Measurements from ENCODE around the gene TTC9B. TPM values are rescaled to one million over a fixed set of nuclear protein-coding genes. Genes with fewer than 3 reads are reported as not detected.
"Not testable (repeated sequence)": the region's sequence is repeated elsewhere in the genome, so short reads cannot be mapped to it uniquely, and the experiment has no call there.

TTC9B gene
- total RNA-seq, 1 donor from 2014 or later, result not detected

DNA sequence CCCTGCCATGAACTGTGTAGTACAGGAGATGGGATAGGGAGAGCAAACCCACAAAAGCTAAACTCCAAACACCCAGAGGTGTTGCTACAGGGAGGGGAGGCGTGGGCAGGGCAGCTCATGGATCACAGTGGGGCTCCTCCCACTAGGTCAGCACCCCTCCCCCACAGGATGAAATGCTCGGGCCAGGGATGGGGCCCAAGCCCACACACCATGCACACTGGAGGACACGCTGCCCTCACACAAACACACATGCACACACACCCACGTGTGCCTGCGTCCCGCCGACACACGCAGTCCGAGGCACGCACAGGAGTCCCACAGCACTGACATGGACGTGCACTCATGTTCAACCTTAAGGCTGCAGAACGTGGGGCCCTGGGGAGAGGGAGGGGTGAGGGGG is 14.3 kb upstream of the TTC9B start:
- no peak for ATAC-seq

DNA sequence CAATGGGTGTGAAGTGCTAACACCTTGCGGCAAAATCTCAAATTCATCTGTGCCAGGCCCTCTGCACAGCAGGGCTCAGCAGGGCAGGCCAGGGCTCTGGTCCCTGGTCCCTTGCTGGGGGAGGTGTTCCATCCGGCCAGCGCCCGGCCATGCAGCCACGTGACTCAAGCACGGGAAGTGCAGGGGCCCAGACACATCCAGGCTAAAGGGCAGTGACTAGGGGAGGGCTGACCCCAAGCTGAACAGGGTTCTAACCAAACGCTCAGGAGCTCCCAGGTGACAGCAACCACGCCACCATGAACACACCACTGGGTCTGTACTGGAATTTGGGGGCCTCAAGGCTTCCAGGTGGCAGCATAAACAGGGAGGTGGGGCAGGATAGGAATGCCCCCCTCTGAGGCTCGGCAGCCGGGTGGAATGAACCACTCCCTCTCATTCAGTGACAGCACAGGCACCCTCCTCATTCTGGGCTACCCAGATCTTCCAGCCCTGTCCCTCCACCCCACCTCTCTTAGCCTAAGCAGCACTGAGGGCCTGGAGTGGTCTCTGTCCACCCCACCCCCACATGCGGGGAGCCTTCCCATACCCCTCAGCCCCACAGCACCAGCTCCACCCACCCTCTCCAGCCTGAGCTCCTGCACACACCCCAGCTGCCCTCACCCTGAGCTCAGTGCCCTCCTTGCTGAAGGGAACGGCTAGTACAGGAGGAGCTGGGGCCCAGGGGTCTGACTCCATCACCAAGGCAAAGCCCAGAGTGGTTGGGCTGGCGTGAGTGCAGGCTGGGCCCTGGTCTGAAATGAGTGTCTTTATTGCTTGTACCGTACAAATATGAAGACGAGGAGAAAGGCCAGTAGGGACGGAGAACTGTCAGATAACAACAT is 13.6 kb upstream of the TTC9B start:
- ATAC-seq, result peak; percentile 6

DNA sequence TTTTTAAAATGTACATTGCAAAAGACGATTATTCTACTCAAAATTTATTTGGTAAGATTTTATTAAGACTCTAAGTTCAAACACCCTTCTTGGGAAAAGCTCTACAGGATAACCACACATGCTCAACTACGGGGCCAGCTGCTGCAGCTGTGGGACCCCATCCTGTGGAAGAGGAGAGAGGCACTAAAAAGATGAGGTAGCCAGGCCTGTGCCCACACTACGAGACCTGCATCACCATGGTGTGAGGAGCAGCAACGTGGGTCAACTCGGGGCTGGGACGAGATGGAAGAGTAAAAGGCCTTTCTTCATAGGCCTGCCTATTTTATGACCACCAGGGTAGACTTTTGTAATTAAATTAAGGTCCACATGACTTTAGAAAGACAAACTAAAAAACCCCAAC is 12.9 kb upstream of the TTC9B start:
- ATAC-seq, result no peak

DNA sequence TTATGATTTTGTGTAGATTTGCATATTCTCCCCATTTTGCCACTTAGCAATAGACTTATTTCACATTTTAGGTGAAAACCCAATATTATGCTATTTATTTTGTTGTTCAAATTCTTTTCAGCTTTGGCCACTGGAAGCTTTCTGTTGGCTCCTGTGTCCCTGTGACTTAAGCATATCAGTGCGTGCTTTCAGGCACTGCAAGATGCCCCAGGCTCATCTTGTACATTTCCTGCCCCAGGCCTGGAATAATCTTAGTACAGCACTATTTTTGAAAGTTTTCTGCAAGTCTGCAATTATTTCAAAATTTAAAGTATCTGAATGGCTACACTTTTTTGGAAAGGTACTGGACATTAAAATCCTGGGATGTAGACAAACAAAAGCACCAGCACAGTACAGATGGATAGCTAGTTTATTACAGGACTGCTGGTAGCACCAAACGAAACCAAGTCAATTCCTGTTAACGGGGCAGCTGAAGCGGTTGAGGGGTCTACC is 11.8 kb upstream of the TTC9B start:
- ATAC-seq, result no peak

DNA sequence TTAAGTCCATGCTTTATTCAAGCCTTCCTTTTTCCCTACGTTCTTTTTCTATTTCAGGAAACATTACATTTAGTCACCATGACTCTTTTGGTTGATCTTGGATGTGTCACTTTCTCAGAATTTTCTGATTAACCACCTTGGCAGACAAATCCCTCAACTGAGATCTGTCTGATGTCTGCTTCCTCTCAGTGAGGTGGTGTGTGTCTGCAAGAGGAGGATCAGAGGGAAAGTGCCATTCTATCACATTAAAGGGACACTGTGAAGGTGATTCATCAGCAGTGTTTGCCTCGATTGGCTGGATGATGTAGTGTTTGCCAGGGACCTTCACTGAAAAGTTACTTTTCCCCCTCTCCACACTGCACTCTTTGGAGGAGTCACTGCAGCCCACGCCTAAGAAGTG is 11.3 kb upstream of the TTC9B start:
- ATAC-seq, result no peak

DNA sequence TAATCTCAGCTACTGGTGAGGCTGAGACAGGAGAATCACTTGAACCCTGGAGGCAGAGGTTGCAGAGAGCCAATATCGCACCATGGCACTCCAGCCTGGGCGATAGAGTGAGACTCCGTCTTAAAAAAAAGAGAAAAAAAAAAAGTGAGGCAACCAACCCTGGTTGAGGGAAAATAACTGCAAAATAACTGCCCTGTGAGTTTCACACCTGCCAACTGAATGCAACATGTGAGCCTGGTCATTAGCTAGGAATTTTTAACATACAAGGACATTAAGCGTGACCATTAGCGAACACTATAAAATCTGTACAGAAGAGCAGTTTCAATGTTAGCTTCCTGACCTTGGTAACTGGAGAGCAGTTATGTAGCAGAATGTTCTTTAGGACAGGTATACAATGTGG is 10.7 kb upstream of the TTC9B start:
- no peak for ATAC-seq

DNA sequence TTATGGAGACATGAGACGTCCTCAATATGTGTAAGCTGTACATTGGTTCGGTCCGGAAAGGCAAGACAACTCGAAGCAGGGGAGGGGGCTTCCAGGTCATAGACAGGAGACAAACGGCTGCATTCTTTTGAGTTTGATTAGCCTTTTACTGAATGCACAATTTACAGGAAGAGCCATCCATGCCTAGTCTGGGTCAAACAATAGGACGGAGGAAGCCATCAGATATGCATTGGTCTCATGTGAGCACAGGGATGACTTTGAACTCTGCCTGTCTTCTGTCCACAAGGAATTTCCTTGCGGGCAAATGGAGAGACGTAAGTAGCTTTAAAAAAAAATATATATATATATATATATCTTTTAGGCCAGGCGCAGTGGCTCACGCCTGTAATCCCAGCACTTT is 10.2 kb upstream of the TTC9B start:
- ATAC-seq, result no peak

DNA sequence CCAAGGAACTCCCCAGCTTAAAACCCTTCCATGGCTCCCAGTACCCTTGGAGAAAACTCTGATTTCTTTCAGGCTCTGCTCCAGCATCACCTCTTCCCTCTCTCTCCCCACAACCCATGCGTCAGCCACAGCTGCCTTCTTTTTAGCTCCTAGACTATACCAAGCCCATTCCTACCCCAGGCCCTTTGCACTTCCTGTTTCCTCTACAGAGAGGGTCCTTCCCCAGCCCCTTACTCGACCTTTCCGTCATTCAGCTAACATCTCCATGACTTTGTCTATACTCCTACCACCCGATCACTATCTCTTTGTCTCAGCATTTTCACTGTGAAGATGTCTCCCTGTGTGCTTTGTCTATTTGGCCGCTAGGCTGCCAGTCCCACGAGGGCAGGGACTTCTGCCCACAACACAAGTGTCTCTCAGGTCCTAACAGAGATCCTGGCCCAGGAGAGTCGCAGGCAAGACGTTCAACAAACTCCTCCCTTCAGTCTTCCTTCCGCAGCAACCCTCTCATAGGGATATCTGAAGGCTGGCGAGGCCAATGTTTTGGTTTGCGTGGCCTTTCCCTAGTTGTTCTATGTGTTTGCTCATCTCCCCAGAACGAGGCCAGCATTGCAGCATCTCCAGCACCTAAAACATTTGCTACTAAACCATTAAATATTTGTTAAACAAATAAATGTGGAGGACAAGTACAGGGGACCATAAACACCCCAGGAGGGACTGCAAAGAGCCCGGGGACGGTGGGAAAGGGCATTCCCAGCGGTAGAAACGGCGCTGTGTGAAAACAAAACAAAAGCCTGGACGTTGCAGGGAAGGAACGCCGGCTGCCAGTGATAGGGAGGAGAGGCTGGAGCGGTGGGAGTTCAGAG is 7.5 kb upstream of the TTC9B start:
- ATAC-seq, result no peak

DNA sequence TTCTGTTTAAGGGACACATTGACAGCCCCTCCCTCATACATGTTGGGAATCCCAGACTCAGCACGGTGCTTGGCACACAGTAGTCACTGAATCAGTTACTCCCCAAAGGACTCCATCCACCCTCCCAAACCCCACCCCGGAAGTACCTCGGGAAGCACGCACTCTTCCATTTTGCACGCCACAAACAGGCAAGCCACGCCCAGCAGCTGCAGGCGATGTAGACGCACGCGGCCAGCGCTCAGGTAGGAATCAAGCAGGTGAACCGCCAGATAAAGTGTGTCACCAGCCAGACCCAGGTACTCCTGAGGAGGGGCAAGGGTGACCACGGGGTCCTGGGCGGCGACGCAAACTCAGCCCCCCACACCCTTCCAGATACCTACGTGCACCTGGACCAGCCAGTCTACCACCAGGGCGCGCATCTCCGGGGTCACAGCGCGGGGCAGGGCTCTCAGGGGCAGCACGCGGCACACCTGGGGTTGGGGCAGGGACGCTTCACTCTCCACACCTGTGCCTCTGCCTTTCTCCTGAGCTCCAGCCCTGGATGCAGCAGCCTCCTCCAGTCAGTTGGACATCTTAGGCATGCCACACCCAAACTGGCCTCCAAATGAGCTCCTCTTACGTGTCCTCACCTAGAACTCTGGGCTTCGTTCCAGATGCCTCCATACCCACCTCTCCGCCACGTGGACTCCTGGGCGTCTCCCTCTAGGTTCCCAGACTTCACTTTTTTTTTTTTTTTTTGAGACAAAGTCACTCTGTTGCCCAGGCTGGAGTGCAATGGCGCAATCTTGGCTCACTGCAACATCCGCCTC is 6.4 kb upstream of the TTC9B start:
- ATAC-seq, result peak; percentile 45

DNA sequence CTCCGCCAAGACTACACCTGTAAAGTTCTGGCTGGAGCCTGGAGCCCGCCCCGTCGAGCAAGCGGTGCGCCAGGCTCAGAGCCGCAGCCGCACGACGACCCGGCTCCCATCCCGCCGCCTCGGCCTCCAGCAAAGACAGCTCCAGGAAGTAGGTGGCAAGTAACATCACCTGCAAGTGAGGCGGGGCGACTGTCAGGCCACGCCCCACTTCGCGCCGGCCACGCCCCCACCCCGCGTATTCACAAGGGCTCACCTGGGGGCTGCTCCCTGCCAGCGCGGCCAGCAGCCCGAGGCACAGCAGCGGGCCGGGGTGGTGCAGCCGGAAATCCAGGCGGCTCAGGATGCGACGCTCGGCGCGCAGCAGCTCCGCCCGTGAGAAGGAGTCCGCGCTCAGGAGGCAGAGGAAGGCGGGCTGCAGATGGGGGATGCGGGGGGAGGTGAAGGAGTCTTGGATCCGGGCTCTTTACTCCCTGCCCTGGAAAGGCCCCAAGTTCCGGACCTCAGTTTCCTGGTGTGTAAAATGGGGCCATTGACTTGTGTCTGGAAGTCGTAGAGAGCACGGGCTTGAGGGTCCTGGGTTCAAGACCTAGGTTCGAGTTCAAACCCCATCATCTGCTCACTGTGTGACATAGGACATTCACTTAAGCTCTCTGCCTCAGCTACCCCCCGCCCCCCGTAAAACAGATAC is 5.1 kb upstream of the TTC9B start:
- peak; percentile 35 for ATAC-seq

DNA sequence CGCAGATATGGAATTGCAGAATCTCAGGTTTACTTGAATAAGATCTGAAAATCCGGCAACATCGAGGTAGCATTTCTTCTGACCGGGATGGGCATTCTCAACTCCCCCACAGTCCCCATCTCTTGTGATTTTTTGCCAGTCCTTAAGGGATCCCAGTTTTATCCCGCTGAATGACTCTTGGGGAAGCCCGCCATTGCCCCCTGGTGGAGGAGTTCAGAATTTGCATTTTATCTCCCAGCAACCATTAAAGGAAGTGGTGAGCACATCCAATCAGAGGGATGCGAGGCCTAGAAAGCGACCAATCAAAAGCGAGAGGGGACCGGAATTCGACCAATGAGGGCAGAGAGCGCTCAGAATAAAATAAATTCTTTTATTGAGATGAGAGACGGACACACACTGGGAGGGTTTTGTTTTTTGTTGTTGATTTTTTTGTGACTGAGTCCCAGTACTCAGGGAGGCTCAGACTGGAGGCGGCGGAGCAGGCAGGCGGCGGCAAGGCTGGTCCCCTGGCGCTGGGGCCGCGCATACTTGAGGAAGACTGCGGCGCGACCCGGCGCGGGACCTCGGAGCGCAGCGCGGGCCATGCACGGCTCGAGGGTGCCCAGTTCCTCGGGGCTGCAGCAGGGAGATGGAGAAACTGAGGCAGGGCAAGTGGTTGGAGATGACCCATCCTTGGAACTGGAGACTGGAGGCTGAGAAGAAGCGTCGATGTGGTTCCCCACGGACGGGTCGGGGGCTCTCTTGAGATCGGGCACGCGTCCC is 3.9 kb upstream of the TTC9B start:
- peak; percentile 60 for ATAC-seq

DNA sequence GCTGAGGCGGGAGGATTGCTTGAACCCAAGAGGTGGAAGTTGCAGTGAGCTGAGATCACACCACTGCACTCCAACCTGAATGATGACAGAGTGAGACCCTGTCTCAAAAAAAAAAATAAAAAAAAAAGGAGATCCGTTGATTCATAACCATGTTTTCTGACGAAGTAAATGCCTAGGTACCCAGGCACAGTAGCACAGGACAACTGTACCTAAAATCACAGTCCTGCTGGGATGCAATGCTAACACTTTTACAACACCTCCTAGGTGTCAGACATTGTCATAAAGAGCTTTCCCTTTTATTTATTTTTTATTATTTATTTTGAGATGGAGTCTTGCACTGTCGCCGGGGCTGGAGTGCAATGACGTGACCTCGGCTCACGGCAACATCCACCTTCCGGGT is 2.5 kb upstream of the TTC9B start:
- ATAC-seq, result no peak

DNA sequence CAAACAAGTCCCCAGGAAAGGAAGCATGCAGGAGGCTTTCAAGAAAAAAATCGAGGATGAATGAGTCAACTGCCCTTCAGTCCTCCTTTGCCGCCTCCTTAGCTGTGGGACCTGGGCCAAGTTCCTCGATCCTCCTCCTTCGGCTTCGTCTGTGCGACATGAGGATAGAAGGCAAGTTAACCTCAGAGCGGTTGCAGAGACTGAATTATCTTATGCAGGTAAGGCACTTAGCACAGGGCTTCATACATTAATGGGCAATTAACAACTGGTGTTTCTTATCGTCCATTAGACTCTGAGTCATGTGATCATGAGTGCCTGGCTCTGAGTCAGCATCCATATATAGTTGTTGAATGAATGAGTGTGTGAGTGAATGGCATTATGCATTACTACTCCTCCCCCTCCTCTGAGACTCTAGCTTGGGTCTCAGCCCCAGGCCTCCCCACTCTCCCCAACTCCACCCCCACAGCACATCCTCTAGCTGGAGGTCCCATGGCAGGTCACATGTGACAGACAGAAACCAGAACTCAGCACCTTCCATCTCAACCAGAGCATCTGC is 1.6 kb upstream of the TTC9B start:
- ATAC-seq, result peak; percentile 36

DNA sequence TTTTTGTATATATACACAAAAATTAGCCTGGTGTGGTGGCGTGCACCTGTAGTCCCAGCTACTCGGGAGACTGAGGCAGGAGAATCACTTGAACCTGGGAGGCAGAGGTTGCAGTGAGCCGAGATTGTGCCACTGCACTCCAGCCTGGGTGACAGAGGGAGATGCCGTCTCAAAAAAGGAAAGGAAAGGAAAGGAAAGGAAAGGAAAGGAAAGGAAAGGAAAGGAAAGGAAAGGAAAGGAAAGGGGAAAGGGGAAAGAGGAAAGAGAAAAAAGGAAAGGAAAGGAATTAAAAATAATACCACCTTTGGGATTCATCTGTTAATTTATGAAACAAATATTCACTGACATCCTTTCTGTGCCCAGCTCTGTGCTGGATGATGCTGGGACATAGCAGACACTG is 845 bp upstream of the TTC9B start:
- ATAC-seq, result not testable (repeated sequence)

DNA sequence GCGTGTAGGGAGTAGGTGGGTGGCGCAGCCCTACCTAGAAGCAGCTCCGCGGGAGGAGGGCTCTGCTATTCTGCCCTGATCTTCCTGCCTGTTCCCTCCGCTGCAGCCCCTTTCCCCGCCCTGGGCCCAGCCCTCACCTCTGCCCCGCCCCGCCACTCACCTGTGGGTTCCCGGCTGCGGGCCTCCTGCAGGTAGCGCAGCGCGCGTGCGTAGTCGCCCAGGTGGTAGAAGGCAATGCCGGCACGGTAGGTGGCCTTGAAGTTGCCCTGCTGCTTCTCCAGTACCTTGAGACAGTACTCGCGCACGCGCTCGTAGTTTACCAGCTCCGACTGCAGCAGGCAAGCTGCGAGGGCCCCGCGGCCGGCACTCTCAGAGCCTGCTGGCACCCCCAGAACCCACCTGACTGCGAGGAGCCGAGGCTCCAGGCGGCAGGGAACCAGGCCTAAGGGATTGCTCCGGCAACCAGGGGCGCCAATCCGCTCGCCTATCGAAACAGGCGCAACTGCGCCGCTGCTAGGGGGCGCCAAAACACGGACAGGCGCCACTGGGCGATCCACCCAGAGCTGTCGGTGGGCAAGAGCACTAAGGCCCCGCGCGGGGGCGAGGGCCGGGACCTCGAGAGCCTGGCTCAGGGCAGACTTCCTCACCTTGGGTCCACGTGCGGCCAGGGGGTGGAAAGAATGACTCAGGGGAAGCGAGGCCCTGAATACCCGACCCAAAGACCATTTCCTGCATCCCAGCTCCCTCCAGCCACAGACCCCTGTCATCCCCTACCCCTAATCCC is 965 bp downstream of the TTC9B start:
- ATAC-seq, result peak; percentile 50

DNA sequence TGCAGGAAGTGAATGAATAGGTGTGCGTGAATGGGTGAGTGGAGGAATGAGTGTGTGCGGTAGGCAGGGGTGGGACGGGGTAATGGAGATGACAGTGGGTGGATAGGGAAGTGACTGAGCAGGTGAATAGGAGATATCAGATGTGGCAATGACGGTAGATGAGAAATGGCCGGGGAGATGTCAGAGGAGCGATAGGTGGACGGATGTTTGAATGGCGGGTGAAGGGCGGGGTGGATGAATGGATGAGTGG is 1.5 kb downstream of the TTC9B start:
- peak; percentile 29 for ATAC-seq

DNA sequence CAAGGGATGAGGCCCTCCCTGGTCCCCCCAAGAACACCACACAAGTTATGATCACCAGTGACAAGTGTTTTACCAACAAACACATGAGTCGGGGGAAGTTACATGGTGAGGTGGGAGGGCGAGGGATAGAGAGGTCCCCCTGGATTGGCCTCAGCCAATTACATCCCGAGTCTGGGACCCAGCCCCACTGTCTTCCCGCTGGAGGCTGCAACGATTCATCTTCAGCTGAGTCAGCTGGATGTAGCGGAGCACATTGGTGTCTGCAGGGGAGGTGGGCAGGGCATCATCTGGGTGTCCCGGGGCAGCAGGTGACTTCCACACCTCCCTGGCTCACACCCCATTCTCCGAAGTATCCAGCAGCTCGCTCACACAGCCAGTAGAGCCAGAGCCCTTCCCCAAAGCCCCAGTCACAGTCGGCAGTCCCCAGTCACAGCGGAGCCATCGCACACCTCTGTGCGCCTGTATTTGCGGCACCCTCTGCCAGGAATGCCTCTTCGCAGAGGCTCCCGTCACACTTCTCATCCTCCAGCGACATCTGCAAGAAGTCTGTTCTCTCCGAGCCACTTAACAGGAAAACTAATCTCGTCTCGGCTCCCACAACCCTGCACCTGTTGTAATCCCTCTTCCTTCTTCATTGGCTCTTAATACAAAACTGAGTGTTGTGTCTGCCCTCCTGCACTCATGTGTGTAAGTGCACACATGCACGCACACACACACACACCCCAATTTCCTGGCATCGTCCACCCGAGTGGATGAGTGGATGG is 2.0 kb downstream of the TTC9B start:
- no peak for ATAC-seq

DNA sequence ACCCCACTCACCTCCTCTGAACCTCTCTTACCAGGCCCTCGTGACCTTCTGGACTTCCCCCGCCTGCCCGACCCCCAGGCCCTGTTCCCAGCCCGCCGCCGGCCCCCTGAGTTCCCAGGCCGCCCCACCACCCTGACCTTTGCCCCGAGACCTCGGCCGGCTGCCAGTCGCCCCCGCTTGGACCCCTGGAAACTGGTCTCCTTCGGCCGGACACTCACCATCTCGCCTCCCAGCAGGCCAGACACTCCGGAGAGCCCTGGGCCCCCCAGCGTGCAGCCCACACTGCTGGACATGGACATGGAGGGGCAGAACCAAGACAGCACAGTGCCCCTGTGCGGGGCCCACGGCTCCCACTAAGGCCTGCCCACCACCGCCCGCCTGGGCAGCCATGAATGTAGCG is 3.2 kb downstream of the TTC9B start:
- no peak for ATAC-seq

DNA sequence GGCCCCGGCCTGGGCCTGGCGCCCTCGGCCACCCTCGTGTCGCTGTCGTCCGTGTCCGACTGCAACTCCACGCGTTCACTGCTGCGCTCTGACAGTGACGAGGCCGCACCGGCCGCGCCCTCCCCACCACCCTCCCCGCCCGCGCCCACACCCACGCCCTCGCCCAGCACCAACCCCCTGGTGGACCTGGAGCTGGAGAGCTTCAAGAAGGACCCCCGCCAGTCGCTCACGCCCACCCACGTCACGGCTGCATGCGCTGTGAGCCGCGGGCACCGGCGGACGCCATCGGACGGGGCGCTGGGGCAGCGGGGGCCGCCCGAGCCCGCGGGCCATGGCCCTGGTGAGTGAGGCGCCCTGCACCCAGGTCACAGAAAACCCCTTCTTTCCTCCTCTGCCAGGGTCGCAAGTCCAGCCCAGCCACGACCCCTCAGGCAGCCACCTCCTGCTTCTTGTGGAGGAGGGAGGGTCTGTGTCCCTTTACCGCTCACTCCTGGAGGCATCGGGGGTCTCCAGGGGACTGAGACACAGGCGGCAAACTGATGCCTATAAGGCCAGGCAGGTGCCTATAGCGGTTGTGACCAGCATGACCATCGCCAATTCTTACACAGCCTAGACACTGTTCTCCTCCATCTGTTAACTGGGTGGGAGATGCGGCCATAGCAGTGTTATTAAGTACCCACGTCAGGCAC is 4.2 kb downstream of the TTC9B start:
- ATAC-seq, result no peak
